Loucy (cell line): ENCODE measurements around the gene ZSCAN5B.

Experiments used
- H2AFZ ChIP-seq: fragments of 200-600 bp; sonication (generic); 2 replicates; pipeline ENCODE4 v1.6.0; 2016; ENCODE audit warnings: antibody characterized with exemption, mild to moderate bottlenecking, low read length, moderate library complexity
- H3F3A ChIP-seq: fragments of 200-600 bp; 2 replicates; pipeline ENCODE4 v1.6.0; 2016; ENCODE audit warnings: antibody characterized with exemption, low read depth, mild to moderate bottlenecking
- H3K27me3 ChIP-seq: fragments of 200-600 bp; sonication (generic); 2 replicates; pipeline ENCODE4 v1.6.1; 2014; ENCODE audit warnings: low read length, mild to moderate bottlenecking; ENCODE audit not compliant: insufficient read depth, poor library complexity, severe bottlenecking
- H3K36me3 ChIP-seq: fragments of 200-600 bp; sonication (generic); 2 replicates; pipeline ENCODE4 v1.6.1; 2016; ENCODE audit warnings: low read length; ENCODE audit not compliant: insufficient read depth
- H3K4me1 ChIP-seq: fragments of 200-600 bp; sonication (generic); 2 replicates; pipeline ENCODE4 v1.5.1; 2014; ENCODE audit warnings: low read length, mild to moderate bottlenecking; ENCODE audit not compliant: insufficient read depth, poor library complexity, severe bottlenecking
- H3K4me2 ChIP-seq: fragments of 200-600 bp; sonication (generic); 2 replicates; pipeline ENCODE4 v1.6.0; 2014; ENCODE audit warnings: antibody characterized with exemption, low read length, low read depth, mild to moderate bottlenecking; ENCODE audit not compliant: poor library complexity, severe bottlenecking
- H3K4me3 ChIP-seq: fragments of 200-600 bp; sonication (generic); 2 replicates; pipeline ENCODE4 v1.5.1; 2014; ENCODE audit warnings: low read length, mild to moderate bottlenecking, mixed read lengths; ENCODE audit not compliant: poor library complexity, severe bottlenecking
- H3K79me2 ChIP-seq: fragments of 200-600 bp; sonication (generic); 2 replicates; pipeline ENCODE4 v1.6.1; 2014; ENCODE audit warnings: low read length; ENCODE audit not compliant: insufficient read depth
- H3K9ac ChIP-seq: fragments of 200-600 bp; sonication (generic); 2 replicates; pipeline ENCODE4 v1.6.0; 2014; ENCODE audit warnings: mild to moderate bottlenecking, low read depth, low read length, moderate library complexity; ENCODE audit not compliant: poor library complexity, severe bottlenecking
- H3K9me2 ChIP-seq: fragments of 200-600 bp; sonication (generic); replicated peaks from 2 replicates; pipeline ENCODE4 v1.6.1; 2016; ENCODE audit warnings: low read depth, low read length, mixed read lengths
- H3K9me3 ChIP-seq: fragments of 200-600 bp; sonication (generic); 2 replicates; pipeline ENCODE4 v1.6.1; 2014; ENCODE audit warnings: mild to moderate bottlenecking, antibody characterized with exemption, low read length, low read depth; ENCODE audit not compliant: insufficient read depth
- H4K20me1 ChIP-seq: fragments of 200-600 bp; sonication (generic); 2 replicates; pipeline ENCODE4 v1.6.0; 2014; ENCODE audit warnings: antibody characterized with exemption, low read length, mild to moderate bottlenecking; ENCODE audit not compliant: insufficient read depth, poor library complexity, severe bottlenecking
- EZH2phosphoT487 ChIP-seq: fragments of 200-600 bp; IDR thresholded peaks from 2 replicates; pipeline ENCODE4 v1.6.1; 2018; ENCODE audit warnings: antibody characterized with exemption, mild to moderate bottlenecking, moderate library complexity, borderline replicate concordance
- TF ChIP-seq, protein P1 (sequence below): fragments of 200-600 bp; sonication (generic); conservative IDR thresholded peaks from 2 replicates; pipeline ENCODE4 v1.5.1; 2014; ENCODE audit warnings: mild to moderate bottlenecking, antibody characterized with exemption, low read length

The ZSCAN5B gene

DNA sequence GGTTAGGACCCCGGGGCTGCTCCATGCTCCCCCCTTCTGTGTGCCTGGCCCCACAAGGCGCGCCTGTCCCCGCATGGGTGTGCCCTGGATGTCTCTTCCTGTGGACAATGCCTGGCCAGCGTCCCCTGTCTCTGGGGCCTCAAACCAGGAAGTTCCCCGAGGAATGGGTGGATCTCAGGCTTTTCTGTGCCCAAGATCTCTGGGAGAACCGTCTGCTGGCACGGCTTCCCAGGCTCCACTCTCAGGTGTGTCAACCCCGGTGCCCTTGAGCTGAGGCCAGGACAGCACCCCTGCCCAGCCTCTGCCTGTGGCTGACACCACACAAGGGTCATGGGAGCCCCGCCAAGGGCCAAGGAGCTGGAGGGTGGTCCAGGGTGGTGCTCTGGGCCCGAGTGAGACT, 40.8 kb downstream of the ZSCAN5B start:
- Histone ChIP-seq H3K79me2 (0 out of 2 replicates have a peak, but pooled peaks cover 5% of the 10 kb centered on the region), H3K4me2 (no peak overlapping the region), H3K9me3 (no peaks in the 10 kb centered on the region), H3F3A (no peaks in the 10 kb centered on the region), H3K9me2 (no peaks in the 10 kb centered on the region), H3K4me3 (no peak overlapping the region), H4K20me1 (peaks cover 13% of the 10 kb centered on the region), H3K27me3 (no peaks in the 10 kb centered on the region), H3K36me3 (peaks cover 53% of the 10 kb centered on the region; the same call in 1 of the 2 replicates), H2AFZ (no peak overlapping the region), H3K4me1 (peaks cover 1% of the 10 kb centered on the region), H3K9ac (no peak overlapping the region)
- TF ChIP-seq EZH2phosphoT487 = no peak
- TF ChIP-seq, protein P1, sequence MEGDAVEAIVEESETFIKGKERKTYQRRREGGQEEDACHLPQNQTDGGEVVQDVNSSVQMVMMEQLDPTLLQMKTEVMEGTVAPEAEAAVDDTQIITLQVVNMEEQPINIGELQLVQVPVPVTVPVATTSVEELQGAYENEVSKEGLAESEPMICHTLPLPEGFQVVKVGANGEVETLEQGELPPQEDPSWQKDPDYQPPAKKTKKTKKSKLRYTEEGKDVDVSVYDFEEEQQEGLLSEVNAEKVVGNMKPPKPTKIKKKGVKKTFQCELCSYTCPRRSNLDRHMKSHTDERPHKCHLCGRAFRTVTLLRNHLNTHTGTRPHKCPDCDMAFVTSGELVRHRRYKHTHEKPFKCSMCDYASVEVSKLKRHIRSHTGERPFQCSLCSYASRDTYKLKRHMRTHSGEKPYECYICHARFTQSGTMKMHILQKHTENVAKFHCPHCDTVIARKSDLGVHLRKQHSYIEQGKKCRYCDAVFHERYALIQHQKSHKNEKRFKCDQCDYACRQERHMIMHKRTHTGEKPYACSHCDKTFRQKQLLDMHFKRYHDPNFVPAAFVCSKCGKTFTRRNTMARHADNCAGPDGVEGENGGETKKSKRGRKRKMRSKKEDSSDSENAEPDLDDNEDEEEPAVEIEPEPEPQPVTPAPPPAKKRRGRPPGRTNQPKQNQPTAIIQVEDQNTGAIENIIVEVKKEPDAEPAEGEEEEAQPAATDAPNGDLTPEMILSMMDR = no peak

DNA sequence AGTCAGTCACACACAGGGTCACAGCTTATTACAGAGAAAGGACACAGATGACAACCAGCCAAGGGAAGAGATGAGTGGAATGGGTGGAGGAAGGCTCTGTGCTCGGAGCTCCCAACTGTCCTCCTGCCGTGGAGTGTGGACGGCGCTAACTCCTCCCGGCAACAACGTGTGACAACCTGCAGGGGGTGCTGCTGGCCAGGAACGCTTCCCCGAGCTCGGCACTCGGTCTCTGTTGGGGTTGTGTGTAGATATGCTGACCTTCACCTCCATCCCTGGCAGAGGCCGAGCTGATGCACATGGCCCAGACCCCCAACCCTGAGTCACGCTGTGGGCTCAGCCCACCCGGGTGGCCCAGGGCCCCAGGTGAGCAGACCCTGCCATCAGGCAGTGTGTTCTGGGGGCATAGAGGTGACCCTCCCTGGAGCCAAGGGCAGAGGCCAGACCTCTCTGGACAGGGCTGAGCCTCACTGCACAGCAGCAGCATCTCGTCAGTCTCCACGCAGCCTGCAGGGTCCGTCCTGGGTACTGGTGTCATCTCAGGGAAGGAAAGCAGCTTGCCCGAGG, 42.4 kb downstream of the ZSCAN5B start:
- H3F3A ChIP-seq = no peaks in the 10 kb centered on the region
- H3K4me1 ChIP-seq = no peaks in the 10 kb centered on the region
- H2AFZ ChIP-seq = no peak overlapping the region
- TF ChIP-seq EZH2phosphoT487 = no peak
- TF ChIP-seq, protein P1 = peak; percentile 61
- H3K9me3 ChIP-seq = no peaks in the 10 kb centered on the region
- H3K36me3 ChIP-seq = peaks cover 45% of the 10 kb centered on the region; the same call in 1 of the 2 replicates
- H3K79me2 ChIP-seq = peaks cover 12% of the 10 kb centered on the region; the same call in 1 of the 2 replicates
- H3K9me2 ChIP-seq = no peaks in the 10 kb centered on the region
- no peaks in the 10 kb centered on the region for H3K27me3 ChIP-seq
- no peak overlapping the region for H3K4me2 ChIP-seq
- H3K4me3 ChIP-seq = no peak overlapping the region
- H3K9ac ChIP-seq = no peak overlapping the region
- peaks cover 18% of the 10 kb centered on the region for H4K20me1 ChIP-seq

- Histone ChIP-seq H3K9me2 (no peaks in the 10 kb centered on the region), H3K36me3 (peaks cover 35% of the 10 kb centered on the region; the same call in 1 of the 2 replicates), H3K4me3 (no peak overlapping the region), H3K27me3 (no peaks in the 10 kb centered on the region), H3K4me1 (no peaks in the 10 kb centered on the region), H3K9ac (no peak overlapping the region), H3K4me2 (no peak overlapping the region), H3K9me3 (no peaks in the 10 kb centered on the region), H3K79me2 (peaks cover 19% of the 10 kb centered on the region; the same call in 1 of the 2 replicates), H2AFZ (no peak overlapping the region), H4K20me1 (peaks cover 23% of the 10 kb centered on the region), H3F3A (no peaks in the 10 kb centered on the region)
- no peak for TF ChIP-seq EZH2phosphoT487
- TF ChIP-seq, protein P1 = no peak
Observed at GRCh38 chr19:56153507-56153906, 44.1 kb downstream of the ZSCAN5B start.
